NB4 (cell line): Measurements from ENCODE around the gene NAGA.
"Not testable (repeated sequence)": the region's sequence is repeated elsewhere in the genome, so short reads cannot be mapped to it uniquely, and the experiment has no call there.

Experiments used
- DNase-seq: peaks from one replicate; pipeline ENCODE4 v3.0.0; 2010; ENCODE audit warnings: low read depth
- H3K4me3 ChIP-seq: one replicate; pipeline ENCODE4 v1.5.1; 2011; ENCODE audit warnings: mild to moderate bottlenecking, low read depth, low read length, moderate library complexity
- CTCF ChIP-seq: IDR thresholded peaks from one replicate; pipeline ENCODE4 v1.5.1; 2012; ENCODE audit warnings: low read depth, low read length
- MYC ChIP-seq: IDR thresholded peaks from 2 replicates; pipeline ENCODE4 v1.6.1; 2011; ENCODE audit warnings: low read depth, low read length
- POLR2A ChIP-seq: IDR thresholded peaks from 2 replicates; pipeline ENCODE4 v1.6.1; 2011; ENCODE audit warnings: mild to moderate bottlenecking; ENCODE audit not compliant: insufficient read length; ENCODE audit errors: extremely low read depth
- TF ChIP-seq, protein P1 (sequence below): IDR thresholded peaks from 2 replicates; pipeline ENCODE4 v1.6.1; 2011; ENCODE audit warnings: low read depth, low read length

NAGA gene

GRCh38 chr22:42070517-42071422 lies at the start of gene NAGA:
TSS of gene NAGA (minus strand) at chr22:42070812. CDS start at chr22:42070297, 515 bp downstream.
- no peak; the same call in none of the 2 replicates for TF ChIP-seq MYC
- TF ChIP-seq POLR2A: peak; percentile 78
- TF ChIP-seq, protein P1, sequence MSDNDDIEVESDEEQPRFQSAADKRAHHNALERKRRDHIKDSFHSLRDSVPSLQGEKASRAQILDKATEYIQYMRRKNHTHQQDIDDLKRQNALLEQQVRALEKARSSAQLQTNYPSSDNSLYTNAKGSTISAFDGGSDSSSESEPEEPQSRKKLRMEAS: peak; percentile 67
- H3K4me3 ChIP-seq: peak within 1 kb of the TSS; percentile 59
- peak; percentile 99 for DNase-seq

- TF ChIP-seq POLR2A (no peak), CTCF (peak; percentile 26)
- no peak overlapping the region for H3K4me3 ChIP-seq
- no peak for DNase-seq
Measured at GRCh38 chr22:42116848-42117424, 46.3 kb upstream of the NAGA start.

GRCh38 chr22:42115420-42115830 lies 44.8 kb upstream of the NAGA start:
- not testable (repeated sequence) for DNase-seq, H3K4me3 ChIP-seq

DNA sequence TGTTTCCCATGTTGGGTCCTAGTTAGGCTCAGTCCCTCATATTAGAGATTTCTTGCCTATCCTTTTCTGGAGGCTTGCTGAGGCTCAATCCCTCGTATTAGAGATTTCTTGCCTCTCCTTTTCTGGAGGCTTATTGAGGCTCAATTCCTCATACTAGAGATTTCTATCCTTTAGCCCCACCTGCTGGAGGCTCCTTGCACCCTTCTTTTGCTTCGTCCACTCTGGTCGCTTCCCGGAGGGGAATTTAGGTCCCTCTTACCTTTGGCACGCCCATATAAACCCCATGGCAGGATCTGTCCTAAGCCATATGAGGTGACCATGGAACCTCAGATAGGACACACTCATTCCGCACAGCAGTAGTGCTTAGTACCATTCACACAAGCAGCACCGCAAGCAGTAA lies 44.1 kb upstream of the NAGA start:
- DNase-seq: peak; percentile 42
- TF ChIP-seq, protein P1: no peak
- TF ChIP-seq MYC (no peak), CTCF (peak; percentile 36), POLR2A (no peak)
- H3K4me3 ChIP-seq: no peak overlapping the region

DNA sequence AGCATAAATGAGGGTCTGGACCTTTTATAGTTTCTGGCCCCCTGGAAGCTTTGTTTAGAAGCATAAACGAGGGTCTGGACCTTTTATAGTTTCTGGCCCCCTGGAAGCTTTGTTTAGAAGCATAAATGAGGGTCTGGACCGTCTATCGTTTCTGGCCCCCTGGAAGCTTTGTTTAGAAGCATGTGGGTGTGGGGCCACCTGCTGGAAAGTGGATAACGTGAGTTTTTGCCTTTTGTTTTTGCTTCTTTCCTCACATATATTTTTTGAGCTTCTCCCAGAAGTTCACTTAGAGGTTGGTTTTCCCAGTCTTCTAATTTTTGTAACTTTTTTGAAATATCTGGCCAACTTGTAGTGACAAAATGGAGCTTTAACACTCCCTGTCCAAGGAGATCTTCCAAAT lies 42.2 kb upstream of the NAGA start:
- not testable (repeated sequence) for H3K4me3 ChIP-seq
- peak; percentile 38 for DNase-seq
- TF ChIP-seq CTCF: peak; percentile 8

GRCh38 chr22:42111798-42112197 lies 41.2 kb upstream of the NAGA start:
- TF ChIP-seq POLR2A (no peak), CTCF (no peak), MYC (no peak)
- TF ChIP-seq, protein P1: no peak
- no peak overlapping the region for H3K4me3 ChIP-seq
- DNase-seq: no peak

GRCh38 chr22:42108848-42109247 lies 38.2 kb upstream of the NAGA start:
- TF ChIP-seq CTCF (no peak), POLR2A (no peak), MYC (no peak)
- TF ChIP-seq, protein P1: no peak
- H3K4me3 ChIP-seq: no peak overlapping the region
- no peak for DNase-seq

DNA sequence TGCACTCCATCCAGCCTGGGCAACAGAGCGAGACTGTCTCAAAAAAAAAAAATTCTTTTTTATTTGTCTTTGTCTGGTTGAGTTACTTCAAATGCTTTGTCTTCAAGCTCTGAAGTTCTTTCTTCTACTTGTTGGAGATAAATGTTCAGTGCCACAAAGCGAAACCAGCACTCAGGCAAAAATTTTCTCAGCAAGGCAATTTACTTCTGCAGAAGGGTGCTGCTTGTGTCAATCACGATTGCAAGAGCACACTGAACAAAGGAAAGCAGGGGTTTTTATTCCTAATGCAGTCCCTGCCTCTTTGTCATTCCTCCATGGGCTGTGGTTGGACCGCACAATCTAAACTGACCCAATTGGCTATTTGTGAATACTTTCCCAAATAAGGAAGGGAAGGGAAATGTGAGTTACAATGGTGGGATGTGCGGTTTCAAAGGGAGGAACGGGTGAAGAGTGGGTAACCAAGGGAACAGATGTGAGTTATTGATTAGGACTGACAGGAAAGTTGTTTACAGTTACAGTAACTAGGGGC lies 33.8 kb upstream of the NAGA start:
- H3K4me3 ChIP-seq, DNase-seq: not testable (repeated sequence)
